ENCODE measurements around the gene CRYZL1.

DNA sequence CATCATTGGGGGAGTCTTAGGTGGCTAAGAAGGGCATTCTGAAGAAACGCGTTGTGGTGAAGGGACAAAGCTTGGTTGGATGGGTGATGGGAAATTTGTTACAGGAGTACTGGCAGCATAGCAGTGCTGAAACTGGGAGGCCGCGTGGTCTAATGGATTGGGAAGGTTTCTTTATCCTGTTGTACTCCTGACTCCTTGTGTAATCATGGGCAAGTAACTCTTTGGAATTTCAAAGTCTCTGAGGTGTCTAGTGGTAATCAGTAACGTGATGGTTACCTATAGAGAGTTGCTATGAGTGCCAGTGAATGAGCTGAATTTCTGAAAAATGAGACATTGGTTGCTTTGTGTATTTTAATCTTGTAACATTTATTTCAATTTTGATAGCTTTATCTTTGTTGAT lies 71.5 kb downstream of the CRYZL1 start:
- TF ChIP-seq, protein P1, sequence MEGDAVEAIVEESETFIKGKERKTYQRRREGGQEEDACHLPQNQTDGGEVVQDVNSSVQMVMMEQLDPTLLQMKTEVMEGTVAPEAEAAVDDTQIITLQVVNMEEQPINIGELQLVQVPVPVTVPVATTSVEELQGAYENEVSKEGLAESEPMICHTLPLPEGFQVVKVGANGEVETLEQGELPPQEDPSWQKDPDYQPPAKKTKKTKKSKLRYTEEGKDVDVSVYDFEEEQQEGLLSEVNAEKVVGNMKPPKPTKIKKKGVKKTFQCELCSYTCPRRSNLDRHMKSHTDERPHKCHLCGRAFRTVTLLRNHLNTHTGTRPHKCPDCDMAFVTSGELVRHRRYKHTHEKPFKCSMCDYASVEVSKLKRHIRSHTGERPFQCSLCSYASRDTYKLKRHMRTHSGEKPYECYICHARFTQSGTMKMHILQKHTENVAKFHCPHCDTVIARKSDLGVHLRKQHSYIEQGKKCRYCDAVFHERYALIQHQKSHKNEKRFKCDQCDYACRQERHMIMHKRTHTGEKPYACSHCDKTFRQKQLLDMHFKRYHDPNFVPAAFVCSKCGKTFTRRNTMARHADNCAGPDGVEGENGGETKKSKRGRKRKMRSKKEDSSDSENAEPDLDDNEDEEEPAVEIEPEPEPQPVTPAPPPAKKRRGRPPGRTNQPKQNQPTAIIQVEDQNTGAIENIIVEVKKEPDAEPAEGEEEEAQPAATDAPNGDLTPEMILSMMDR (conservative IDR thresholded peaks at IDR 0.05 in 1 of 2, IDR thresholded peaks at IDR 0.05 in 1 of 2; ENCODE audit: low read depth in 1 of 2, low read length in 2 of 2), result no peak
- no peak for TF ChIP-seq EZH2 (IDR thresholded peaks at IDR 0.05; ENCODE audit: low read length, missing control alignments)
